Activated T-cell treated with anti-CD3 and anti-CD28 coated beads for 48 hours (primary cell): ENCODE data around the gene NNAT.

ENCODE experiments used
- DNase-seq: peaks from one replicate; pipeline ENCODE4 v3.0.0-alpha.2; 2020; ENCODE audit warnings: low read depth

The NNAT gene

GRCh38 chr20:37503256-37503927 lies 17.7 kb upstream of the NNAT start:
- DNase-seq: no peak

- no peak for DNase-seq
These were observed 16.5 kb upstream of the NNAT start for GRCh38 chr20:37504404-37505096.

GRCh38 chr20:37505263-37506151 lies 15.5 kb upstream of the NNAT start:
- no peak for DNase-seq

- DNase-seq: no peak
These were observed 14.8 kb upstream of the NNAT start for GRCh38 chr20:37506152-37506725.

- no peak for DNase-seq
These were observed 10.8 kb upstream of the NNAT start for GRCh38 chr20:37510226-37510625.

GRCh38 chr20:37511610-37512275 lies 9.3 kb upstream of the NNAT start:
- no peak for DNase-seq

- no peak for DNase-seq
These were observed 7.2 kb upstream of the NNAT start for GRCh38 chr20:37513779-37514359.

GRCh38 chr20:37515876-37516275 lies 5.2 kb upstream of the NNAT start:
- DNase-seq: no peak

- no peak for DNase-seq
These were observed 4.0 kb upstream of the NNAT start for GRCh38 chr20:37516811-37517750.

GRCh38 chr20:37518059-37518458 lies 3.0 kb upstream of the NNAT start:
- no peak for DNase-seq

GRCh38 chr20:37518606-37519507 lies 2.2 kb upstream of the NNAT start:
- DNase-seq: no peak

GRCh38 chr20:37519508-37520418 lies 1.3 kb upstream of the NNAT start:
- DNase-seq: no peak

- DNase-seq: no peak
These were observed 563 bp upstream of the NNAT start for GRCh38 chr20:37520419-37520955.

- DNase-seq: no peak
These were observed 1.4 kb downstream of the NNAT start for GRCh38 chr20:37522260-37523011.

- DNase-seq: no peak
These were observed 2.0 kb downstream of the NNAT start for GRCh38 chr20:37523012-37523391.

GRCh38 chr20:37523911-37524700 lies 3.1 kb downstream of the NNAT start:
- no peak for DNase-seq
